ENCODE results near the gene SMYD3.
"Not testable (repeated sequence)": the region's sequence is repeated elsewhere in the genome, so short reads cannot be mapped to it uniquely, and the experiment has no call there.

Gene SMYD3

DNA sequence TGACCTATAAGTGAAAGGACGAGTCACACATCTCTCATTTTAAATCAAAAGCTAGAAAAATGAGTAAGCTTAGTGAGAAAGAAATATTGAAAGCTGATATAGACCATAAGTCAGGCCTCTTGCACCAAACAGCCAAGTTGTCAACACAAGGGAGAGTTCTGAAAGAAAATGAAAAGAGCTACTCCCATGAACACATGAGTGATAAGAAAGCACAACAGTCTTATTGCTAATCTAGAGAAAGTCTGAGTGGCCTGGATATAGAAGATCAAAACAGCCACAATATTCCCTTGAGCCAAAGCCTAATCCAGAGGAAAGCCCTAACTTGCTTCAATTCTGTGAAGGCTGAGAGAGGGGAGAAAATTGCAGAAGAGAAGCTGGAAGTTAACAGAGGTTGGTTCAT is 175.0 kb downstream of the SMYD3 start:
- H3K4me3 ChIP-seq (ENCODE audit: control insufficient read depth, low read depth, low read length) = no peak overlapping the region
- TF ChIP-seq, protein P1, sequence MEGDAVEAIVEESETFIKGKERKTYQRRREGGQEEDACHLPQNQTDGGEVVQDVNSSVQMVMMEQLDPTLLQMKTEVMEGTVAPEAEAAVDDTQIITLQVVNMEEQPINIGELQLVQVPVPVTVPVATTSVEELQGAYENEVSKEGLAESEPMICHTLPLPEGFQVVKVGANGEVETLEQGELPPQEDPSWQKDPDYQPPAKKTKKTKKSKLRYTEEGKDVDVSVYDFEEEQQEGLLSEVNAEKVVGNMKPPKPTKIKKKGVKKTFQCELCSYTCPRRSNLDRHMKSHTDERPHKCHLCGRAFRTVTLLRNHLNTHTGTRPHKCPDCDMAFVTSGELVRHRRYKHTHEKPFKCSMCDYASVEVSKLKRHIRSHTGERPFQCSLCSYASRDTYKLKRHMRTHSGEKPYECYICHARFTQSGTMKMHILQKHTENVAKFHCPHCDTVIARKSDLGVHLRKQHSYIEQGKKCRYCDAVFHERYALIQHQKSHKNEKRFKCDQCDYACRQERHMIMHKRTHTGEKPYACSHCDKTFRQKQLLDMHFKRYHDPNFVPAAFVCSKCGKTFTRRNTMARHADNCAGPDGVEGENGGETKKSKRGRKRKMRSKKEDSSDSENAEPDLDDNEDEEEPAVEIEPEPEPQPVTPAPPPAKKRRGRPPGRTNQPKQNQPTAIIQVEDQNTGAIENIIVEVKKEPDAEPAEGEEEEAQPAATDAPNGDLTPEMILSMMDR (IDR thresholded peaks at IDR 0.05; ENCODE audit: control insufficient read depth, insufficient read depth, low read depth, low read length, missing control alignments) = no peak
- DNase-seq (ENCODE audit: low read depth) = no peak

DNA sequence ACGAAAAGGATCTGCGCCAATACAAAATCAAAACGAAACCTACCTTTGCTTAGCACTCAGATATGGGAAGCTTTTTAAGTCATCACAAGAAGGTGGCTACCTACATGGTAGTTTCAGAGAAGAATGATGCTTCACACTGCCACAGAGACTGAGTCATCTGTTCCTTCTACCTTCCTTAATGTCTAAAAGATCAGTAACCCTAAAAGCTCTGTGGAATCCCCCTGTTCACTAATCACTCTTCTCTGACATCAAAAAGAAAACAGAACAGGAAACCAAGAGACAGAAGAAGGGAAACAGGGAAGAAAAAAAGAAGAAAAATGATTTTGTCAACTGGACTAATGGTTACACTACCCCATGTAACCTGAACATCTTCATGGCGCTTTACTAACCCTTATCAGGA is 177.2 kb downstream of the SMYD3 start:
- no peak for DNase-seq (ENCODE audit: low read depth)
- TF ChIP-seq, protein P1 (IDR thresholded peaks at IDR 0.05; ENCODE audit: control insufficient read depth, insufficient read depth, low read depth, low read length, missing control alignments) = no peak
- H3K4me3 ChIP-seq (ENCODE audit: control insufficient read depth, low read depth, low read length) = no peak overlapping the region

DNA sequence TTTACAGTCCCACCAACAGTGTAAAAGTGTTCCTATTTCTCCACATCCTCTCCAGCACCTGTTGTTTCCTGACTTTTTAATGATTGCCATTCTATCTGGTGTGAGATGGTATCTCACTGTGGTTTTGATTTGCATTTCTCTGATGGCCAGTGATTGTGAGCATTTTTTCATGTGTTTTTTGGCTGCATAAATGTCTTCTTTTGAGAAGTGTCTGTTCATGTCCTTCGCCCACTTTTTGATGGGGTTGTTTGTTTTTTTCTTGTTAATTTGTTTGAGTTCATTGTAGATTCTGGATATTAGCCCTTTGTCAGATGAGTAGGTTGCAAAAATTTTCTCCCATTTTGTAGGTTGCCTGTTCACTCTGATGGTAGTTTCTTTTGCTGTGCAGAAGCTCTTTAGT is 177.8 kb downstream of the SMYD3 start:
- not testable (repeated sequence) for H3K4me3 ChIP-seq (ENCODE audit: control insufficient read depth, low read depth, low read length); DNase-seq (ENCODE audit: low read depth)

DNA sequence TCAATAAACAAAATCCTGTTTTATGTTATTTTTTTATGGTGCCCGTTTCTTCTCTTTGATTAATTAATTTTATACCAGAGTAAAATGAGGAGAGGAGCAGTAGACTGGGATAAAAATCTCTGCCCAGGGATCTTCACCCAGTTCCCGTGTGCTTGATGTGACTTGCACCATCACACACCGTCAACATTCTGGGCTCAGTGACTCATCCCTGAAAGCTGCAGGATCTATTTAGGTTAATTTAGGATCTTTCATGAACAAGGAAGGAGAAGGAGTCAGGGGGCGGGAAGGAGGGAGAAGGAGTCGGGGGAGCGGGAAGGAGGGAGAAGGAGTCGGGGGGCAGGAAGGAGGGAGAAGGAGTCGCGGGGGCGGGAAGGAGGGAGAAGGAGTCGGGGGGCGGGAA is 182.4 kb downstream of the SMYD3 start:
- TF ChIP-seq, protein P1 (IDR thresholded peaks at IDR 0.05; ENCODE audit: control insufficient read depth, insufficient read depth, low read depth, low read length, missing control alignments) = no peak
- DNase-seq (ENCODE audit: low read depth) = no peak
- H3K4me3 ChIP-seq (ENCODE audit: control insufficient read depth, low read depth, low read length) = no peak overlapping the region

DNA sequence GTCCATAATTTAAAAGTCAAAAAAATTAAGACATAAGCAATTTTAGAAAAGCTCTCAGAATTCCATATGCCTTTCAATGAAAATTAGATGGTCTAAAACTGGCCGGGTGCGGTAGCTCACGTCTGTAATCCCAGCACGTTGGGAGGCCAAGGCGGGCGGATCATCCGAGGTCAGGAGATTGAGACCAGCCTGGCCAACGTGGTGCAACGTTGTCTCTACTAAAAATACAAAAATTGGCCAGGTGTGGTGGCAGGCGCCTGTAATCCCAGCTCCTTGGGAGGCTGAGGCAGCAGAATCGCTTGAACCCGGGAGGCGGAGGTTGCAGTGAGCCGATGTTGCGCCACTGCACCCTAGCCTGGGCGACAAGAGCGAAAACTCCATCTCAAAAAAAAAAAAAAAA is 183.0 kb downstream of the SMYD3 start:
- not testable (repeated sequence) for H3K4me3 ChIP-seq (ENCODE audit: control insufficient read depth, low read depth, low read length); DNase-seq (ENCODE audit: low read depth)

DNA sequence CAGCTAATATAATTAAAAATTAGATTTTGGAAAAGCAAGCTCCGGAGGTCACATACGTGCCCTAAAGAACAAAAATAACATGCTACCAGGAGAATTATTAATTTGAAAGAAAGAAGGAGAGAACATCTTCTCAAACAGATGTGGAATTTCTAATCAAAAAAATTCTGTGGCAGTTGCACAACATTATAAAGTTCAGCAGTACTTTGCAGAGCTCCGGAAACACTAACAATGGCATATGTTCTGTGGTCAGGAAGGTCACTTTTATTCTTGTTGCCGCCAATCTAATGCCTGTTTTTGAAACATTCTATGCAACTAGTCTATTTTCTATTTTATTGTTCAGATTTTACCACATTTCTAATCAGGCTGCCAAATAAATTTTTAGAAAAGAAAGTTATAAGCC is 186.8 kb downstream of the SMYD3 start:
- no peak overlapping the region for H3K4me3 ChIP-seq (ENCODE audit: control insufficient read depth, low read depth, low read length)
- no peak for DNase-seq (ENCODE audit: low read depth)
- TF ChIP-seq, protein P1 (IDR thresholded peaks at IDR 0.05; ENCODE audit: control insufficient read depth, insufficient read depth, low read depth, low read length, missing control alignments) = no peak

DNA sequence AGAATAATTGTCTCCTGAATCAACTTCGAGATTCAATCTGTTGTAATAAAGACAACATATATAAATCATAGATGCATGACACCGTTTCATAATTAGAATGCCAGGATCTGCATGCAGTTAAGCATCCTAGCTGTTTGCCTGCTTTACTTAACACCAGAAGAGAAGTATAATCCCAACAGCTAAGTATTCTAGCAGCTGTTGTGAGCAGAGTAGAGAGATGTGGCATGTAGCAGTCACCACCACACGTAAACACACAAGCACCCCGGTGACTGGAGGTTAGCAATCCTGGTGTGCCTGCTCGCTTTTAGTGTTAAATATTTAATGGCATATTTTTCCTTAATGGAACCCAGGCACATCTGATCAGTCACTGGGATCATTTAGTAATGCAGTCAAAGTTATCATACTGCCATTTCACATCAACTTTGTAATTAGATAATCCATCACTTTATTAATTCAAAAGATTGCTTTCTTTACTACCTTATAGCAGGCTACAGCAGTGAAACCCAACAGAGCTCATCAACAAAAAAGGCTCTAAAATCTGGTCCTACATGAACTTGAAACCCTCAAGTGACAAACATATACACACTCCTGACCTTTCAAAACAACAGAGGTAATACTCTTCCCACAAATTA is 187.9 kb downstream of the SMYD3 start:
- H3K4me3 ChIP-seq (ENCODE audit: control insufficient read depth, low read depth, low read length) = no peak overlapping the region
- TF ChIP-seq, protein P1 (IDR thresholded peaks at IDR 0.05; ENCODE audit: control insufficient read depth, insufficient read depth, low read depth, low read length, missing control alignments) = no peak
- DNase-seq (ENCODE audit: low read depth) = no peak

DNA sequence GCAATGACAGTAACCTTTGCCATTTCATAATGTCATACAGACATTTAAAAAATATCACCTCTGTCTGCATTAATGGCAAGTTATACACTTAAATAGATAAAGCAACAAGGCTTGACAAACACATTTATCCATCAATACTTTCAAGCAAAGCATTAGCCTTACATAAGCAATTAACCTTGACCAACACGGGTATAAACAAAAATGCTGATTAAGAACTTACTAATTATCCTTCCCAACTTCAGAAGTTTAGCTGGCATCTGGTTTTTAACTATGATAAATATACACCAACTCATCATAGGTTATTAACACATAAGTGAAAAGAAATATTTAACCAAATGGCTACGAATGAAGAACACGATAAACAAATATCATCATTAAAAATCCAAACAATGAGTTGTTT is 188.5 kb downstream of the SMYD3 start:
- no peak overlapping the region for H3K4me3 ChIP-seq (ENCODE audit: control insufficient read depth, low read depth, low read length)
- TF ChIP-seq, protein P1 (IDR thresholded peaks at IDR 0.05; ENCODE audit: control insufficient read depth, insufficient read depth, low read depth, low read length, missing control alignments) = no peak
- no peak for DNase-seq (ENCODE audit: low read depth)
